ENCODE data around the gene LRIT1.

DNA sequence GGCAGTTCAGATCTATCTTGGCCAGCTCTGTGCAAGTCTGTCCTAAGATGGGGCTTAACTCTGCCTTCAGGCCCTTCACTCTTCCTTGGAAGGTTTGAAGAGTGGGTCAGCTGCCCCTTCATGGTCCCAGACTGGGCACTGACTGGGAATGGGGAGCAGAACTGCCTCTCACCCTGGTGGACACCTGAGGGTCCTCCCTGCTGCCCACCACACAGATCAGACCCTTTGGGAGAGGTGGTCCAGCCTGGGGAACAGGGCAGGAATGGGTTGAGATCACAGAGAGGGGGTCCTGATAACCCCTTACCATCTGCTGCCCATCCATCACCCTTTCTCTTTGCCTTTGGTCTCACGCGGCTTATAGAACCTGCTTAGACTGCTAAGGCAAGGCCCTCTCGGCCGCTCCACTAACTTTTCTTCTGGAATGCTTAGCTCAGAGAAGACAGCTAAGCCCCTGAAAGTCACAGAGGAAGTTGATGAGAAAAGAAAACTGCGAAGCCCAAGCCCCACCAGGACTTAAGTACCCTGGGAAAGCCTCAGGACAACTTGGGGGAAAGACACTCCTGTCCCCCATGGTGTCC is 47.4 kb downstream of the LRIT1 start:
- TF ChIP-seq EZH2phosphoT487 (IDR thresholded peaks at IDR 0.05; ENCODE audit: borderline replicate concordance): no peak
- TF ChIP-seq, protein P1, sequence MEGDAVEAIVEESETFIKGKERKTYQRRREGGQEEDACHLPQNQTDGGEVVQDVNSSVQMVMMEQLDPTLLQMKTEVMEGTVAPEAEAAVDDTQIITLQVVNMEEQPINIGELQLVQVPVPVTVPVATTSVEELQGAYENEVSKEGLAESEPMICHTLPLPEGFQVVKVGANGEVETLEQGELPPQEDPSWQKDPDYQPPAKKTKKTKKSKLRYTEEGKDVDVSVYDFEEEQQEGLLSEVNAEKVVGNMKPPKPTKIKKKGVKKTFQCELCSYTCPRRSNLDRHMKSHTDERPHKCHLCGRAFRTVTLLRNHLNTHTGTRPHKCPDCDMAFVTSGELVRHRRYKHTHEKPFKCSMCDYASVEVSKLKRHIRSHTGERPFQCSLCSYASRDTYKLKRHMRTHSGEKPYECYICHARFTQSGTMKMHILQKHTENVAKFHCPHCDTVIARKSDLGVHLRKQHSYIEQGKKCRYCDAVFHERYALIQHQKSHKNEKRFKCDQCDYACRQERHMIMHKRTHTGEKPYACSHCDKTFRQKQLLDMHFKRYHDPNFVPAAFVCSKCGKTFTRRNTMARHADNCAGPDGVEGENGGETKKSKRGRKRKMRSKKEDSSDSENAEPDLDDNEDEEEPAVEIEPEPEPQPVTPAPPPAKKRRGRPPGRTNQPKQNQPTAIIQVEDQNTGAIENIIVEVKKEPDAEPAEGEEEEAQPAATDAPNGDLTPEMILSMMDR (conservative IDR thresholded peaks at IDR 0.05; ENCODE audit: low read length): no peak

All from Loucy (cell line).